K562 (cell line): ENCODE results near the gene SGMS1. TPM values are rescaled to one million over a fixed set of nuclear protein-coding genes. Genes with fewer than 3 reads are reported as not detected.

Experiments used
- ATAC-seq: fragments of 200-7000 bp; cut with Tn5 transposase; 3 replicates; pipeline ENCODE4 v1.9.1; 2020; ENCODE audit warnings: moderate library complexity
- BruUV-seq: library from RNA; stranded (reverse); fragments of 400-500 nt; replicated peaks from 2 replicates; lab custom pipeline; 2021; lab: Mats Ljungman, UMichigan
- CTCF ChIA-PET: fragments of 300-600 bp; formaldehyde crosslinking; extraction: SDS; loops from one replicate; lab custom pipeline; 2021; ENCODE audit warnings: low intra/inter-chr PET ratio; lab: Yijun Ruan, JAX
- POLR2A ChIA-PET: fragments of 300-600, 350-650 bp; sonication (Branson Sonifier 250); formaldehyde crosslinking; extraction: SDS; loops from one replicate; lab custom pipeline; 2021; ENCODE audit warnings: antibody characterized with exemption, inconsistent platforms; lab: Yijun Ruan, JAX
- DNase-seq, 4 experiments: peaks; one replicate each; pipeline versions ENCODE4 v3.0.0 to v3.0.0-alpha.2; 2011 to 2018; ENCODE audit warnings: low spot score in 3 of 4, mixed read lengths in 3 of 4; ENCODE audit errors: extremely low read depth in 1 of 4
- FAIRE-seq: peaks from 2 replicates; lab custom pipeline; 2011; peaks lifted over from hg19 to GRCh38; lab: Jason Lieb, UNC
- H2AFZ ChIP-seq: 2 replicates; pipeline ENCODE4 v1.6.0; 2011; ENCODE audit warnings: low read depth, low read length, control low read depth, inconsistent platforms
- H3K27ac ChIP-seq: fragments of 200-600 bp; 3 replicates; pipeline ENCODE4 v1.8.0; 2011; ENCODE audit warnings: low read depth, mild to moderate bottlenecking, control low read depth, inconsistent platforms, low read length, moderate library complexity, mixed read lengths; ENCODE audit errors: extremely low read depth
- H3K27me3 ChIP-seq, 2 experiments: fragments of 300-600 bp in 1 of 2; 2 replicates in 1 of 2; 3 replicates in 1 of 2; pipeline versions ENCODE4 v1.6.0 to v1.8.0; 2011; ENCODE audit warnings: inconsistent platforms in 2 of 2, low read length in 2 of 2, mild to moderate bottlenecking in 1 of 2, mixed read lengths in 1 of 2, moderate library complexity in 1 of 2; ENCODE audit not compliant: control insufficient read depth in 2 of 2, insufficient read depth in 2 of 2
- H3K36me3 ChIP-seq: fragments of 300-600 bp; 3 replicates; pipeline ENCODE4 v1.8.0; 2011; ENCODE audit warnings: mild to moderate bottlenecking, low read length, inconsistent platforms; ENCODE audit not compliant: control insufficient read depth, insufficient read depth
- H3K4me1 ChIP-seq, 2 experiments: fragments of 200-600 bp in 1 of 2; replicated peaks in 1 of 2; 2 replicates in 1 of 2; 3 replicates in 1 of 2; pipeline versions ENCODE4 v1.5.1 to v1.8.0; 2011; ENCODE audit warnings: inconsistent platforms in 2 of 2, low read length in 2 of 2, mild to moderate bottlenecking in 1 of 2, mixed read lengths in 1 of 2, moderate library complexity in 1 of 2; ENCODE audit not compliant: control insufficient read depth in 2 of 2, insufficient read depth in 2 of 2
- H3K4me2 ChIP-seq: 2 replicates; pipeline ENCODE4 v1.6.1; 2011; ENCODE audit warnings: low read length, control low read depth, inconsistent platforms, mixed read lengths; ENCODE audit not compliant: insufficient read depth
- H3K4me3 ChIP-seq: fragments of 200-600 bp; sonication (generic), shearing (Covaris generic); 2 replicates; pipeline ENCODE4 v1.5.1; 2016; ENCODE audit warnings: control low read depth, inconsistent platforms
- H3K79me2 ChIP-seq: fragments of 200-600 bp; 3 replicates; pipeline ENCODE4 v1.8.0; 2011; ENCODE audit warnings: low read length, inconsistent platforms; ENCODE audit not compliant: control insufficient read depth, insufficient read depth
- H3K9ac ChIP-seq, 2 experiments: 2 replicates each; pipeline versions ENCODE4 v1.6.0 to v1.6.1; 2011; ENCODE audit warnings: low read depth in 2 of 2, low read length in 2 of 2, control low read depth in 1 of 2, inconsistent platforms in 1 of 2, mild to moderate bottlenecking in 1 of 2, mixed read lengths in 1 of 2; ENCODE audit not compliant: insufficient read depth in 1 of 2
- H3K9me1 ChIP-seq: one replicate; pipeline ENCODE4 v1.6.0; 2011; ENCODE audit warnings: inconsistent platforms, mild to moderate bottlenecking, low read length, moderate library complexity; ENCODE audit not compliant: control insufficient read depth, insufficient read depth
- H3K9me3 ChIP-seq: replicated peaks from 2 replicates; pipeline ENCODE4 v1.5.1; 2011; ENCODE audit warnings: low read depth, low read length, inconsistent platforms; ENCODE audit not compliant: control insufficient read depth, insufficient read depth
- H4K20me1 ChIP-seq: replicated peaks from 2 replicates; pipeline ENCODE4 v1.6.1; 2011; ENCODE audit warnings: low read length, inconsistent platforms, mixed read lengths; ENCODE audit not compliant: control insufficient read depth, insufficient read depth
- SPI1 ChIP-seq: IDR thresholded peaks from 2 replicates; pipeline ENCODE4 v1.6.1; 2011; ENCODE audit warnings: low read depth, low read length, control low read depth, borderline replicate concordance
- ZNF318 ChIP-seq, 2 experiments: fragments of 450-650 bp; IDR thresholded peaks; 2 replicates each; pipeline ENCODE4 v1.6.1; 2016; ENCODE audit warnings: mild to moderate bottlenecking in 2 of 2, borderline replicate concordance in 1 of 2, low read depth in 1 of 2, moderate library complexity in 1 of 2
- WGBS: fragments of 100-300 bp; shearing (Covaris generic); methylation state at CpG from one replicate; pipeline ENCODE4 v1.1.6; 2016; ENCODE audit warnings: low coverage, mixed read lengths; ENCODE audit not compliant: insufficient coverage; ENCODE audit errors: missing lambda C conversion rate; 5-methylcytosine and 5-hydroxymethylcytosine counted together
- in situ Hi-C: fragments of 300-500 bp; cut with MboI; formaldehyde crosslinking; loops from 4 replicates; pipeline ENCODE4 v1.15.0; 2018; ENCODE audit warnings: inconsistent platforms, mixed read lengths
- intact Hi-C: fragments of 100-400 bp; cut with micrococcal nuclease; formaldehyde crosslinking; loops from 2 replicates; pipeline ENCODE4 v1.14.2; 2022
- polyA plus RNA-seq, 8 experiments: library from polyadenylated mRNA; depleted of rRNA in 4 of 8; stranded (reverse) in 5 of 8; unstranded in 3 of 8; fragments of >200 nt; fragmentation: Nextera tagmentation in 2 of 8; fragmentation: Illumina TruSeq in 1 of 8; extraction: Ambion mirVana in 2 of 8; extraction: Trizol in 1 of 8; gene quantifications; 2 replicates each; pipeline versions ENCODE4 v1.2.1 to v1.2.3, GENCODE V29; 2011 to 2014; ENCODE audit warnings: inconsistent platforms in 1 of 8, missing spikeins in 1 of 8
- total RNA-seq, 7 experiments: library from RNA; depleted of rRNA in 6 of 7; stranded (reverse); fragments of >200 nt in 6 of 7; fragmentation: Illumina TruSeq in 2 of 7; extraction: Trizol in 2 of 7; gene quantifications; 2 replicates each; pipeline versions ENCODE4 v1.2.1 to v1.2.3, GENCODE V29; 2011 to 2021; ENCODE audit warnings: low replicate concordance in 1 of 7
- TF ChIP-seq, protein P1 (sequence below): fragments of 250-450 bp; sonication (Bioruptor Pico); IDR thresholded peaks from 2 replicates; pipeline ENCODE4 v1.4.0; 2020; ENCODE audit warnings: mild to moderate bottlenecking, moderate library complexity, borderline replicate concordance

The SGMS1 gene
- total and polyA plus RNA-seq, 9 of the 15 experiments (the other 6 are each of a cell fraction or from before 2014, with no cell fraction given) = 22.6 to 232 (median 82.2) TPM

GRCh38 chr10:50387732-50388073 is 236.1 kb downstream of the SGMS1 start:
- peaks cover 12 to 45% of the 10 kb centered on the region in 2 experiments for H3K4me1 ChIP-seq
- H3K27me3 ChIP-seq = no peaks in the 10 kb centered on the region
- BruUV-seq = no TSS peak
- intact Hi-C loops (no loop called here), in situ Hi-C loops (no loop called here)
- ChIA-PET CTCF (no interaction called here), POLR2A (interaction anchor here (0.8 to 4.3 kb wide), 4 partner anchors 9 to 1445 kb away, joined by 4 to 23 read pairs (median 4); no protein-coding TSS in a partner anchor)
- H2AFZ ChIP-seq = no peak overlapping the region
- H3K4me3 ChIP-seq = no peak overlapping the region
- TF ChIP-seq SPI1 = peak; percentile 44; the same call in 1 of the 2 replicates
- TF ChIP-seq, protein P1, sequence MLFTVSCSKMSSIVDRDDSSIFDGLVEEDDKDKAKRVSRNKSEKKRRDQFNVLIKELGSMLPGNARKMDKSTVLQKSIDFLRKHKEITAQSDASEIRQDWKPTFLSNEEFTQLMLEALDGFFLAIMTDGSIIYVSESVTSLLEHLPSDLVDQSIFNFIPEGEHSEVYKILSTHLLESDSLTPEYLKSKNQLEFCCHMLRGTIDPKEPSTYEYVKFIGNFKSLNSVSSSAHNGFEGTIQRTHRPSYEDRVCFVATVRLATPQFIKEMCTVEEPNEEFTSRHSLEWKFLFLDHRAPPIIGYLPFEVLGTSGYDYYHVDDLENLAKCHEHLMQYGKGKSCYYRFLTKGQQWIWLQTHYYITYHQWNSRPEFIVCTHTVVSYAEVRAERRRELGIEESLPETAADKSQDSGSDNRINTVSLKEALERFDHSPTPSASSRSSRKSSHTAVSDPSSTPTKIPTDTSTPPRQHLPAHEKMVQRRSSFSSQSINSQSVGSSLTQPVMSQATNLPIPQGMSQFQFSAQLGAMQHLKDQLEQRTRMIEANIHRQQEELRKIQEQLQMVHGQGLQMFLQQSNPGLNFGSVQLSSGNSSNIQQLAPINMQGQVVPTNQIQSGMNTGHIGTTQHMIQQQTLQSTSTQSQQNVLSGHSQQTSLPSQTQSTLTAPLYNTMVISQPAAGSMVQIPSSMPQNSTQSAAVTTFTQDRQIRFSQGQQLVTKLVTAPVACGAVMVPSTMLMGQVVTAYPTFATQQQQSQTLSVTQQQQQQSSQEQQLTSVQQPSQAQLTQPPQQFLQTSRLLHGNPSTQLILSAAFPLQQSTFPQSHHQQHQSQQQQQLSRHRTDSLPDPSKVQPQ = no peak
- peak in 1 of 2 experiments; percentile 32; a peak in 1 of 4 replicates for TF ChIP-seq ZNF318 (IDR thresholded peaks at IDR 0.05; ENCODE audit: borderline replicate concordance in 1 of 2, low read depth in 1 of 2)
- no peaks in the 10 kb centered on the region for H3K9me3 ChIP-seq
- DNase-seq = no peak
- H3K79me2 ChIP-seq = peaks cover 100% of the 10 kb centered on the region
- WGBS = 8% methylated on average over 2 of the region's 2 CpGs
- no peak overlapping the region for H3K27ac ChIP-seq
- FAIRE-seq = no peak
- no peaks in the 10 kb centered on the region for H3K9me1 ChIP-seq
- no peak overlapping the region; the same call in 1 of the 2 replicates for H3K4me2 ChIP-seq
- no peak overlapping the region for H3K9ac ChIP-seq
- ATAC-seq = peak; percentile 34
- peaks cover 36% of the 10 kb centered on the region; the same call in 1 of the 2 replicates for H4K20me1 ChIP-seq
- H3K36me3 ChIP-seq = peaks cover 41% of the 10 kb centered on the region
